Measurements from ENCODE around the gene RMRP. TPM values are rescaled to one million over a fixed set of nuclear protein-coding genes. Genes with fewer than 3 reads are reported as not detected.
A peak's percentile ranks its signal among the peaks of the same experiment; 100 is the strongest.

The RMRP gene
- total RNA-seq, 1 donor, result 30,763 TPM

- DNase-seq (ENCODE audit: low read depth), result peak; percentile 54
- TF ChIP-seq, protein P1, sequence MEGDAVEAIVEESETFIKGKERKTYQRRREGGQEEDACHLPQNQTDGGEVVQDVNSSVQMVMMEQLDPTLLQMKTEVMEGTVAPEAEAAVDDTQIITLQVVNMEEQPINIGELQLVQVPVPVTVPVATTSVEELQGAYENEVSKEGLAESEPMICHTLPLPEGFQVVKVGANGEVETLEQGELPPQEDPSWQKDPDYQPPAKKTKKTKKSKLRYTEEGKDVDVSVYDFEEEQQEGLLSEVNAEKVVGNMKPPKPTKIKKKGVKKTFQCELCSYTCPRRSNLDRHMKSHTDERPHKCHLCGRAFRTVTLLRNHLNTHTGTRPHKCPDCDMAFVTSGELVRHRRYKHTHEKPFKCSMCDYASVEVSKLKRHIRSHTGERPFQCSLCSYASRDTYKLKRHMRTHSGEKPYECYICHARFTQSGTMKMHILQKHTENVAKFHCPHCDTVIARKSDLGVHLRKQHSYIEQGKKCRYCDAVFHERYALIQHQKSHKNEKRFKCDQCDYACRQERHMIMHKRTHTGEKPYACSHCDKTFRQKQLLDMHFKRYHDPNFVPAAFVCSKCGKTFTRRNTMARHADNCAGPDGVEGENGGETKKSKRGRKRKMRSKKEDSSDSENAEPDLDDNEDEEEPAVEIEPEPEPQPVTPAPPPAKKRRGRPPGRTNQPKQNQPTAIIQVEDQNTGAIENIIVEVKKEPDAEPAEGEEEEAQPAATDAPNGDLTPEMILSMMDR (IDR thresholded peaks at IDR 0.05; ENCODE audit: insufficient read depth, low read length), result peak; percentile 56
- no peak overlapping the region for H3K4me3 ChIP-seq (ENCODE audit: low read depth, low read length)
Measured at GRCh38 chr9:35660966-35661415, 3.2 kb upstream of the RMRP start.

DNA sequence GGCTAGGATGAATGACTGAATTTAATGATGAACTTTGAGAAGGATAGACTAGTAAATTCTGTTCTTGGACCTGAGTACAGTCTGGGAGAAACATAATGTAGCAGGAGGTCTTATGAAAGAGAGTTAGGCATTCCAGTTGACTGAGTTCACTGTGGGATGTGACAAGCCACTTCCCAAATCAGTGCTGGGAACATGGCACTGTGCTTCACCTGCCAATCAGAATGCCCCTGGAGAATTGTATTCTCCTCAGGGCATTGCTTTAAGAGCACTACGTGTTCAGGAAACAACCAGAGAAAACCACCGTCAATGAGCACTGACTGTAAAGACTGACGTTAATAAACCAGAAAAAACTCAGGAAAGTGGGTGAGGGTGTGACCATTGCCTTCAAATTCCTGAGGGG is 1.5 kb upstream of the RMRP start:
- peak overlapping the region; percentile 94 for H3K4me3 ChIP-seq (ENCODE audit: low read depth, low read length)
- peak; percentile 85 for DNase-seq (ENCODE audit: low read depth)
- TF ChIP-seq, protein P1 (IDR thresholded peaks at IDR 0.05; ENCODE audit: insufficient read depth, low read length), result no peak

GRCh38 chr9:35658968-35659220 is 1.1 kb upstream of the RMRP start:
- TF ChIP-seq, protein P1 (IDR thresholded peaks at IDR 0.05; ENCODE audit: insufficient read depth, low read length), result no peak
- DNase-seq (ENCODE audit: low read depth), result peak; percentile 64
- H3K4me3 ChIP-seq (ENCODE audit: low read depth, low read length), result peak overlapping the region; percentile 94

GRCh38 chr9:35658137-35658967 is 533 bp upstream of the RMRP start, which contains the start of gene CCDC107:
TSS of gene CCDC107 (plus strand) at chr9:35658292. CDS start at chr9:35658380, 88 bp downstream.
- TF ChIP-seq, protein P1 (IDR thresholded peaks at IDR 0.05; ENCODE audit: insufficient read depth, low read length), result peak; percentile 57
- H3K4me3 ChIP-seq (ENCODE audit: low read depth, low read length), result peak within 1 kb of the TSS; percentile 94
- peak; percentile 86 for DNase-seq (ENCODE audit: low read depth)

DNA sequence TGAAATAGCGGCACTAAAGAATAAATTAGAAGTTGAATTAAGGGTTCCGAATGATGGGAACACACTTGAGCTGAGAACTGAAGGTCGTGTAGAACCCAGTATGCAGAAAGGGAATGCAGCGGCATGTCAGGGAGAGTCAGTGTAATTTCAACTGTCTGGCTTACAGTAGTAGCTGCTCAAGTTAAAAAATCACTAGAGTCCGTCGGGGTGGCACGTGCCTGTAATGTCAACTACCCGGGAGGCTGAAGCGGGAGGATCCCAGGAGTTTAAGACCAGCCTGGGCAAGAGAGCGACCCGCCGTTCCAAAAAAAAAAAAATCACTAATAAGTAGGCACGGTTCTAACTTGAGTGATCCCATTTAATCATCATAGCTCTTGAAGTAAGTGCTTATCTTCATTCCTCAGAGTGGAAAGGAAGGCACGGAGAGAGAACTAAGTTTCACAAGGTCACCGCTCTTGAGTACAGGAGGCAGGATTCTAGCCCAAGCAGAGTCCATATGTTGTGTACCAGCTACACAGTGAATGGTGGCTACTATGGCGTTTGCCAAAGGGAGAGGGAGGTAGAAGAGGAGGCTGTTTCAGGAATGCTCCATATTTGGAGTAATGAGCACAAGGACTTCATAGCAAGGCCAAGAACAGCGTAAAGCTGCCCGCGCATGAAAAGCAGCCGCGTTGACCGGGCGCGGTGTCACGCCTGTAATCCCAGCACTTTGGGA is 831 bp downstream of the RMRP start:
- peak overlapping the region; percentile 44 for H3K4me3 ChIP-seq (ENCODE audit: low read depth, low read length)
- TF ChIP-seq, protein P1 (IDR thresholded peaks at IDR 0.05; ENCODE audit: insufficient read depth, low read length), result no peak
- peak; percentile 73 for DNase-seq (ENCODE audit: low read depth)

DNA sequence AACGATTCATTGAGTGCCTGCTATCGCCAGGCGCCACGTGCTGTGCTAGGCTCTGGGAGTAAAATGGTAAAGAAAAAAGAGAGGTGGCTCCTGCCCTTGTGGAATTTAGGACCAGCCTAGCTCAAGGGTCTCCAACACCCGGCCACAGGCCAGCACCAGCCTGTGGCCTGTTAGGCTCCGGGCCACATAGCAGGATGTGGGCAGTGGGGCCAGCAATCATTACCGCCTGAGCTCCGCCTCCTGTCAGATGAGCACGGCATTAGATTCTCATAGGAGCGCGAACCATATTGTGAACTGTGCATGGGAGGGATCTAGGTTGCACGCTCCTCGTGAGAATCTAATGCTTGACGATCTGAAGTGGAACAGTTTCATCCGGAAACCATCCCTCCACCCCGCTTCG is 1.5 kb downstream of the RMRP start:
- H3K4me3 ChIP-seq (ENCODE audit: low read depth, low read length), result no peak overlapping the region
- TF ChIP-seq, protein P1 (IDR thresholded peaks at IDR 0.05; ENCODE audit: insufficient read depth, low read length), result no peak
- no peak for DNase-seq (ENCODE audit: low read depth)

All from fibroblast of the aortic adventitia (primary cell).